Right hindlimb (tissue), 1 donor: ENCODE data around the gene KRT7.
A peak's percentile ranks its signal among the peaks of the same experiment; 100 is the strongest.
"Not testable (repeated sequence)": the region's sequence is repeated elsewhere in the genome, so short reads cannot be mapped to it uniquely, and the experiment has no call there.

Experiments used
- DNase-seq: peaks from one replicate; pipeline ENCODE4 v3.0.0-alpha.2; 2018

Gene KRT7

DNA sequence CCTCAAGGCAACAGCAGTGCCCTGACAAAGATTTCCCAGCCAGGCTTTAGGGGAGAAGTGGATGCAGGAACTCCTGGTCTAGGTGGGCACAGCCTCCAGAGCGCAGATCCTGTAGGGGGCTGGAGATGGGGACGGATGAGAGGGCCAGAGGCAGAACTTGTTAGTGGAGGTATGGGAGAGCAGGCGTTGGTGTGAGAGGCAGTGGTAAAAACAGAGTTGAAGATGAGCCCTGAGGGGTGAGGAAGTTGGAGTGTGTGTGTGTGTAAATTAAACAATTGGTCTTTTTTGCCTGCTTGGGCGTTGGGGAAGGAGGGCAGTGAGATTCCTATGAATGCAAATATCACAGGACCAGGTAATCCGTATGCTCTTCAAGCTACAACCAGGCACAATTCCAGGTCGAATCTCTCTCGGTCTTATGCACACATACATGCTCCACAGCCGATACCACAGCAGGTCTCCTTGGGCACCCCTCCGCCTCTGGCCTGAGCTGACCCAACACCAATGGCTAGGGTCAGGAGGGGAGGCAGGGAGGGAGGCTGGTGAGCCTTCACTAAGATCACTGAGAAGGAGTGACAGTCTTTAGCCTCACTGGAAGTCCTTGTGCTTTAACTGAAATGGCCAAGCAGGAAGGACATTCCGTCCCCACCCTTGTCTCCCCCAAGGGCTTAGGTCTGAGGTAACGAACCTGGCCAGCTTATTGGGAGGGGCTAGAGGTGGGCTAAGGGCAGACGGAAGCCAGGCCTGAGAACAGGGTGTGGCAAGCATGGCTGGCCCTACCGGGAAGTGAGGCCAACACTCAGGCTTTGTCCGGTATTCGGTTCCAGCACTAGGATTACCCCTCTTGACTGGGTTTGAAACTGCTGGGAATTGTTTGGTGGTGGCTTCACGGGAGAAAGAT is 1.5 kb upstream of the KRT7 start:
- DNase-seq: no peak

DNA sequence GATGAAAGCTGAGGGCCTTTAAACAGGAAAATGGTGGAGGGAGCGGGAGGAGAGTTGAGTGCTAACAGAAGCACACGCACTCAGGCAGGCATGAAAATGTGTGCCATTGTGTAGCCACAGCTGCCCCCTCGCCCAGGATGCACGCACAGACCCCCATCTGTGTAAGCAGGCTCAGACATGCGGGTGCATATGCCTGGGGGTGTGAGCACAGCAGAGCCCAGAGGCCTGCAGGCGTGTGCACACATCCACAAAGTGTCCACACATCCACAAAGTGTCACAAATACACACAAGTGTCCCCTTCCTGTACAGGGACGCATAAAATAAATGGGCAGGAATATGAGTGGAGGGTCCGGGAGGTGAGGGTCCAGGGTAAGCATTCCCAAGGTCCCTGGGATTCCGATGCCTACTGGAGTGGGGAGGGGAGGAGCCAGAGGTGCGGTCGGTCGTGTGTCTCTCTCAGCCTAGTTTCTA is 805 bp upstream of the KRT7 start:
- DNase-seq: no peak

DNA sequence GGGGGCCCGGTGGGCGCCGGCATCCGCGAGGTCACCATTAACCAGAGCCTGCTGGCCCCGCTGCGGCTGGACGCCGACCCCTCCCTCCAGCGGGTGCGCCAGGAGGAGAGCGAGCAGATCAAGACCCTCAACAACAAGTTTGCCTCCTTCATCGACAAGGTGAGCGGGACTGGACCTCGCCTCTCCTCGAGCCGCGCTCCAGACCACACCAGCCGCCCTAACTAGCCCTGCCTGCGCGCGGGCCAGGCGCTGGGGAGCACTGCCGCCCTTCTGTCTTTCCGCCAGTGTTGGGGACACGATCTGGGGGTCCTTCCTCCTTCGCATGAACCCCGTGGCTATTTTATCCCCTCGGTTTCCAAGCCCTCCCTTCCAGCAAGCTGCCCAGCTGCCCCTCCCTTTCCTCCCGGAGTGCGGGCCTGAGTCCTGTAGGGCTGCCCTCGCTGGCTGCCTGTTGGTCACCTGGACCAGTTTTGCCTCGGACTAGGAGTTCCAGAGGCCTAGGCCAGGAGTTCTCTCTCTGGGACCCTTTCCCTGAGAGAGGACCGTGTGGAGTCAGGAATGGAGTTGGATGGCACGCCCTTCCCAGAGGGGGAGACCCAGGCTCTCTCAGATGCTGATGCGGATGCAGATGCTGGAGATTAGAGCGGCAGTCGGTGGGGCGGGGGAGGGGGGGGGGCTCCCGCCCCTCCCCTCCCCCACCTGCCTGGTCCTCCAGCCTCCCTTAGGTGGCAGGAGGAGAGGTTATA is 592 bp downstream of the KRT7 start:
- no peak for DNase-seq

DNA sequence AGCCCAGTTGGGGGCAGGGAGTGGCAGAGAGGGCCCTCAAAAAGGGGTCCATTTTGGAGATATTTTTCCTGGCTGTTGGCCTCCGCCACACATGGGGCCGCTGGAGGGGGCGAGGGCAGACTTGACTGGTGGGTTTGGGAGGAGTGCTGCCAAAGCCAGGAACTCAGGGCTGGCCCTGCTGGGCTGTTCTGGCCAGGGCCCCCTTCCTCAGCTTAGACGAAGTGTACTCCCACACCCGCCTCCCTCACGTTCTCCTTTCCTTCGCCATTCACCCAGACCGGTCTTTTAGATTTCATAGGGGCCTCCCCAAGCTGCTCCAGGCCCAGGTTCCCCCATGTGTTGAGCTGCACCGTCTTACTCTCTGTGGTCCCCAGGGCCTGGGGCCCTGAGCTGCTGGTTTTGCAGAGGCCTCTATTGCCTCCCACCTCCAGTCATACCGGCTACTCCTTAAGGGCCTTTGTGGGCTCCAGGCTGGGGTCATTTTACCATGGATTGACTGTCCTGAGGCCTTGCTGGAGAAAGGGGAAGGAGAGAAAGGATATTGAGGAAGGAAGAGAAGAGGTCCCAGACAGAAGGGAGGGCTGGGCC is 1.3 kb downstream of the KRT7 start:
- DNase-seq: no peak

GRCh38 chr12:52235001-52235764 is 2.1 kb downstream of the KRT7 start:
- no peak for DNase-seq

DNA sequence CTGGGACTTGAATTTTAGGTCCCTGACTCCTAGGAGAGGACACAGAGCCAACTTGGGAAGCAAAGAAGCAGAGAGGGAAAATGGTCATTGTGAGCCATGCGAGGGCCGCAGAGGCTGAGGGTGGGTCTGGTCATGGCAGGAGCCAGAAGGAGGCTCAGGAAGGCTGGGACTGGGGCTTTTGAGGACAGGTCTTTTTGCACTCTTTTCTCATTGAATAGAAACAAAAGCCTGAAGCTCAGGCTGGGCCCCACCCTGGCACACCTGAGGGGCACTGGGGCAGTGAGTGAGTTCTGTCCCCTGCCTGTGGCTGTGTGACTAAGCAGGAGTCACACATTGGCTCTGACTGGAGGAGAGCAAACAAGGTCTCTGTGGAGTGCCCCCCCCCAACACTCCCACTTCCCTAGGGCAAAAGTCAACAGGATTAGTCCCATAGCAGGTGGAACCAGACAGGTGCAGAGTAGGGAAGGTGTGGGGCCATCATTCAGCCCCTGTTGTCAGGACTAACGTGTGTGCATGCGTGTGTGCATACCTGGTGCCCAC is 2.8 kb downstream of the KRT7 start:
- DNase-seq: no peak

DNA sequence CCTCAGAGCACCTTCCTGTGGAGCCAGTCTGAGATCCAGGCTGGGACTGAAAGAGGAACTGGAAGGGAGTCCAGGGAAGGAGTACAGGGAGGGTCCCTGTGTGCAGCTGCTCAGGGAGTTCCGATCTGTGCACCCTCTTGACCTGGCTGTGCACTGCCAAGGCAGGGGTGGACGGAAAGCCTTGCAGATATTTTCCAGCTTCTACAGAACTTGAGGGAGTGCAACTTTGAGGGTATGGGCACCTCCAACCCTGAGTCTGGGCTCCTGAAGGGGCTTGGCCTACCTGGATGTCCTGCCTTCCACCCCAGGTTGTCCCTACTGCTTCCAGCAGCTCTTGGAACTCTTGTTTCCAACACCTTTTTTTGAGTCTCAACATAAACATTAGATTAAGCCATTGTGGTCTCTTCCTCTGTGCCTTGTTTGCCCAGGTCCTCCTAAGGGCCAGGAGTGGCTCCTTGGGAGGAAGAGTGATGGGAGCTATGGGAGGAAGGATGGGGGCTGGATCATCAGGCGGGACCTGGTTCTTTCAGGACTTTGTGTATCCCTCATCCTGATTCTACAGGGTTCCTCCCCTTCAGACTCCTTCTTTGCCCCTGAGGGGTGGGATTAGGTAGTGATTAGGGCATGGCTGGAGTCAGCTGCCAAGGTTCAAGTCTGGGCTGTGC is 3.5 kb downstream of the KRT7 start:
- no peak for DNase-seq

DNA sequence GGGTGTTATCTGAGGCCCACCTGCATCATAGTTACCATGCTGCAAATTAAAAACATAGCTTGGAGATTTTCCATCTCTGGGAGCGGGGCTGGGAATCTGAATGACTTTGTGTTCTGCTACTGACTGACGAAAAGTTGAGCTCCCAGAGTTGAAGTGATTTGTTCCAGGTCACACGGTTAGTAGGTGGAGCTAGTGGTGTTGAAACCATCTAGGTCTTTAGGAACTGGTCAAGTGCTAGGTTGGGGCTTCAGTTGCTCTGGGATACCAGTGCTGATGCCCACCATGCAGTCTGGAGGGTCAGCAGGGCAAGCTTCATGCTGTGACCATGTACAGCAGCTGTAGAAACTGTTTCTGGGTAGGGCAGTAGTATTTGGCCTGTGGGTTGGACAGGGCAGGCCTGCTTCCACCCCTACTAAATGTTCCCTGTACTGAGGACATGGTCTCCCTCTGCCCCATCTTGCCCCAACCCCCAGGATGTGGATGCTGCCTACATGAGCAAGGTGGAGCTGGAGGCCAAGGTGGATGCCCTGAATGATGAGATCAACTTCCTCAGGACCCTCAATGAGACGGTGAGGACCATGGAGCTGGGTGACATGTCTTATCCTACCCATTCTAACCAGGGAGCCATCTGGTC is 5.3 kb downstream of the KRT7 start:
- no peak for DNase-seq

GRCh38 chr12:52238916-52239646 is 6.0 kb downstream of the KRT7 start:
- no peak for DNase-seq

DNA sequence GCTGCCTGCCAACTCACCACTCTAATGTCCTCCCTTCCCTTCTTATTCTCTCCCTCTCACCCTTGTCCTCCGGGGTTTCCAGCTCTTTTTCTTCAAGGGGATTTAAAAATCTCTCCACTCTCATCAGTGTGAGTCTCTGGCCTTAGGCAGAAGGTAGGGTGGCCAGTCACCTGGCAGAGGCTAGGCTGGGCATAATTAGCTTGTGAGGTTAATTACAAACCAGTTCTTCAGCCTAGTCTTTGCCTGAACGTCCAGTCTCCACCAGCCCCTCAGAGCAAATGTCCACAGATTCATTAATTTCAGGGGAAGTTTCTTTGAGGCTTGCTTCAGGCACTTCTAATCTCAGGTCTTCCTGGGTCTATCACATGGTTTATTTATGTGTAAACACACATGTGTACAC is 6.7 kb downstream of the KRT7 start:
- no peak for DNase-seq

GRCh38 chr12:52240247-52240646 is 7.2 kb downstream of the KRT7 start:
- not testable (repeated sequence) for DNase-seq

DNA sequence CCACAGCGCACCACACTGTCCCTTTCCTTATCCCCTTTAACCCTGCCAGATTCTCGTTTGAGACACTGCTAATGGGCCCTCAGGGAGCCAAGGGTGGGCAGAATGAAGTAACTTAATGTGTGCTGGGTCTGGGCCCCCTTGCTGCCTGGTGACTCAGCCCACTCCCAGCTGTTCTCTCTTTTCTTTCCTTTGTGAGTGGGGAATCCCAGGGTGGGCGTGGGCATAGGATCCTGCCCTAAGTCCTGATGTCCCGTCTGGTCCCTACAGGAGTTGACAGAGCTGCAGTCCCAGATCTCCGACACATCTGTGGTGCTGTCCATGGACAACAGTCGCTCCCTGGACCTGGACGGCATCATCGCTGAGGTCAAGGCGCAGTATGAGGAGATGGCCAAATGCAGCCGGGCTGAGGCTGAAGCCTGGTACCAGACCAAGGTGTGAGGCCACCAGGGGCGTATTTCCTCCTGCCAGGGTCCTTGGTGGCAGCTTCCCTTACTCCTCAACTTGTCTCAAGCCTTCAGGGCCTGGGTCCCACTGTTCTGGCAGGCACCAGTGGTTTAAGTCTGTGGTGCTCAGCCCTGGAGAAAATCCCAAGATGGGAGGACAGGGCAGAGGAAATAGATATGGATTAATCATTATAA is 8.3 kb downstream of the KRT7 start:
- no peak for DNase-seq

- DNase-seq: no peak
Measured at GRCh38 chr12:52242442-52243258, 9.6 kb downstream of the KRT7 start.

DNA sequence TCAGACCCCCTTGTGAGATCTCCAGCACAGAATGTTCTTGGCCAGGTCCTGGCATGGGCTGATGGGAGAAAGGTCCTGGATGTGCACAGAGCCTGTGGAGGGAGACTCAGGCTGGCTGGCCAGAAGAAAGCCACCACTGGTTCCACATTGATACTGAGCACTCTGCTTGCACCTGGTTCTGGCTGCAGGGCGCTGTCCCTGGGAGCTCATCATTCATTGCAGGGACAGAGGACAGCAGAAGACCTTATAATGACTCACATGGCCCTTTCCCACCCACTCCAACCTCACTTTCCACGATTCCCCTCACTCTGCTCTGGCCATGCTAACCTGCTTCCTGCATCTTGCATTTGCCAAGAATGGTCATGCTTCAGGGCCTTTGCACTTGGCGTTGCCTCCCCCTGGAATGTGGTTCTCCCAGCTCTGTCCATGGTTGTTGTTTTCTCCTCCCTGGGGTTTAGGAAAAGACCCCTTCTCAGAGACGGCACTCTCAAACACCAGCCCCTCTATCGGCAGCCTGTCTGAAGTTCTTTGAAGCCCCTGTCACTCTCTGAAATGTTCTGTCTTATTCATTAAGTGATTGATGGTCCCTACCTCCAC is 10.3 kb downstream of the KRT7 start:
- DNase-seq: no peak

- peak; percentile 54 for DNase-seq
Measured at GRCh38 chr12:52243856-52244614, 11.0 kb downstream of the KRT7 start.

DNA sequence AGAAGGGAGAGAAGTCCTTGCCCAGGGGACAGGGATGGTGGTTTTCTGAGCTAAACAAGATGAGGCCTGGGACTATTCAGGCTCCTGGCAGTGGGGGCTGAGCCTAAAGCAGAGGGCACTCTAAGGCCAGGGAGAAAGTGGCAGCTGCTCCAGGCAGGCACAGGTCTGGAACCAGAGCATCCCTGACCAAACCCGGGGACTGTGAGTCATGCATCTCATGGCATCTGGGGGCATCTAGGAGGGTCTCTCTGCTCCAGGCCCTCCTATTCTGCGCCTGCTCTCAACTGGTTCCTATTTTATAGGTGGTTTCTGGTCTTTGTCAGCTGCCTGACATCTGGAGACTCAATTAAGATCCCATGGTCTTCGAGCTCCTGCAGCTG is 11.6 kb downstream of the KRT7 start:
- DNase-seq: no peak

DNA sequence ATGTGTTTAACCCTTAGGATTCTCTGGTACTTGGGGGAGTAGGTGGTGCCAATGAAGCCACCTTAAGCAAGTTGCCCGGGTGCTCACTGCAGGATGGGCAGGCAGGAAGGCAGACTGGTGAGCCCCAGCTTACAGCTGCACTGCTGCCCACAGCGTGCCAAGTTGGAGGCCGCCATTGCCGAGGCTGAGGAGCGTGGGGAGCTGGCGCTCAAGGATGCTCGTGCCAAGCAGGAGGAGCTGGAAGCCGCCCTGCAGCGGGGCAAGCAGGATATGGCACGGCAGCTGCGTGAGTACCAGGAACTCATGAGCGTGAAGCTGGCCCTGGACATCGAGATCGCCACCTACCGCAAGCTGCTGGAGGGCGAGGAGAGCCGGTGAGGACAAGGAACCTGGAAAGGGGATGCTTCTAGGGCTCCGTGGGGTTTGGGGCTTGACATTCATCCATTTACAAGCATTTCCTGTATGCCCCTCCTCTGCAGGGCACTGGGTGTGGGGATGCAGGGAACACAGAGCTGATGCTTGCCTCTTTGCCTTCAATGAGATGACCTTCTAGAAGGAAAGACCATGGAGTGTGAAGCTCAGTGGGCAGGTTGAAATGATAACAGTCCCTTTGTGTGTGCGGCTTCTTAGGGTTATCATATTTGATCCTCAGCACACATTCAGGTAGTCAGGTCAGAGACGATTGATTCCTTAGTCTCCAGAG is 12.4 kb downstream of the KRT7 start:
- no peak for DNase-seq
